HEK293 (cell line): Measurements from ENCODE around the gene ABI3BP.

ENCODE experiments used
- CTCF ChIA-PET: fragments of 350-600 bp; formaldehyde crosslinking; extraction: SDS; loops from one replicate; lab custom pipeline; 2021; ENCODE audit warnings: antibody characterized with exemption; lab: Yijun Ruan, JAX
- POLR2A ChIA-PET: fragments of 300-600 bp; formaldehyde crosslinking; extraction: SDS; loops from one replicate; lab custom pipeline; 2020; ENCODE audit warnings: antibody characterized with exemption, inconsistent platforms; lab: Yijun Ruan, JAX
- H3K27ac ChIP-seq: fragments of 200-500 bp; sonication (Bioruptor generic); 2 replicates; pipeline ENCODE4 v1.5.1; 2014; ENCODE audit warnings: low read depth, low read length, control low read depth, inconsistent platforms; ENCODE audit errors: extremely low read depth
- H3K36me3 ChIP-seq, 2 experiments: fragments of 200-500 bp in 1 of 2; sonication (Bioruptor generic) in 1 of 2; 1 replicate in 1 of 2; 2 replicates in 1 of 2; pipeline ENCODE4 v1.5.1; 2014 to 2017; ENCODE audit warnings: inconsistent platforms in 2 of 2, low read length in 2 of 2; ENCODE audit not compliant: control insufficient read depth in 2 of 2, insufficient read depth in 1 of 2
- H3K4me1 ChIP-seq: fragments of 200-500 bp; sonication (Bioruptor generic); 2 replicates; pipeline ENCODE4 v1.5.1; 2014; ENCODE audit warnings: mild to moderate bottlenecking, low read length, inconsistent platforms; ENCODE audit not compliant: control insufficient read depth, insufficient read depth
- H3K4me3 ChIP-seq: 2 replicates; pipeline ENCODE4 v1.5.1; 2011; ENCODE audit warnings: low read depth, mild to moderate bottlenecking, control low read depth, low read length, moderate library complexity
- H3K9me3 ChIP-seq: fragments of 200-500 bp; sonication (Bioruptor generic); 2 replicates; pipeline ENCODE4 v1.5.1; 2014; ENCODE audit warnings: low read depth, low read length, inconsistent platforms; ENCODE audit not compliant: control insufficient read depth, insufficient read depth
- BCL11B ChIP-seq: fragments of 450-650 bp; formaldehyde crosslinking; IDR thresholded peaks from 2 replicates; pipeline ENCODE4 v1.5.1; 2016; ENCODE audit warnings: low read depth, missing biosample characterization, missing genetic modification characterization
- EGR2 ChIP-seq: fragments of 450-650 bp; formaldehyde crosslinking; IDR thresholded peaks from 2 replicates; pipeline ENCODE4 v1.5.1; 2016; ENCODE audit warnings: low read depth, missing biosample characterization, missing genetic modification characterization
- GLIS1 ChIP-seq: fragments of 450-650 bp; formaldehyde crosslinking; IDR thresholded peaks from 2 replicates; pipeline ENCODE4 v1.5.1; 2016; ENCODE audit warnings: missing biosample characterization, missing genetic modification characterization
- HIC1 ChIP-seq: fragments of 450-650 bp; formaldehyde crosslinking; IDR thresholded peaks from 2 replicates; pipeline ENCODE4 v1.5.1; 2016; ENCODE audit warnings: missing biosample characterization, missing genetic modification characterization
- HOXC10 ChIP-seq: sonication (generic); formaldehyde crosslinking; IDR thresholded peaks from 2 replicates; pipeline ENCODE4 v1.8.1; 2023; ENCODE audit warnings: mild to moderate bottlenecking, missing genetic modification reagents
- MEIS1 ChIP-seq: sonication (generic); formaldehyde crosslinking; IDR thresholded peaks from 2 replicates; pipeline ENCODE4 v1.8.1; 2022; ENCODE audit warnings: missing genetic modification reagents, mild to moderate bottlenecking, borderline replicate concordance
- ZBTB6 ChIP-seq: fragments of 450-650 bp; formaldehyde crosslinking; IDR thresholded peaks from 2 replicates; pipeline ENCODE4 v1.5.1; 2017; ENCODE audit warnings: missing biosample characterization, missing genetic modification characterization
- ZNF121 ChIP-seq: fragments of 450-650 bp; formaldehyde crosslinking; IDR thresholded peaks from 2 replicates; pipeline ENCODE4 v1.5.1; 2016; ENCODE audit warnings: missing biosample characterization, missing genetic modification characterization
- ZNF140 ChIP-seq: fragments of 450-650 bp; formaldehyde crosslinking; IDR thresholded peaks from 2 replicates; pipeline ENCODE4 v1.5.1; 2016; ENCODE audit warnings: missing biosample characterization, missing genetic modification characterization
- ZNF169 ChIP-seq: fragments of 450-650 bp; formaldehyde crosslinking; IDR thresholded peaks from 2 replicates; pipeline ENCODE4 v1.5.1; 2016; ENCODE audit warnings: missing biosample characterization, missing genetic modification characterization
- ZNF174 ChIP-seq: fragments of 450-650 bp; formaldehyde crosslinking; IDR thresholded peaks from 2 replicates; pipeline ENCODE4 v1.5.0; 2017; ENCODE audit warnings: missing biosample characterization, mild to moderate bottlenecking, missing genetic modification characterization
- ZNF214 ChIP-seq: fragments of 450-650 bp; formaldehyde crosslinking; IDR thresholded peaks from 2 replicates; pipeline ENCODE4 v1.5.1; 2017; ENCODE audit warnings: missing biosample characterization, mild to moderate bottlenecking, missing genetic modification characterization, borderline replicate concordance
- ZNF239 ChIP-seq: fragments of 450-650 bp; formaldehyde crosslinking; IDR thresholded peaks from 2 replicates; pipeline ENCODE4 v1.5.1; 2016; ENCODE audit warnings: missing biosample characterization, missing genetic modification characterization
- ZNF362 ChIP-seq: fragments of 450-650 bp; formaldehyde crosslinking; IDR thresholded peaks from 2 replicates; pipeline ENCODE4 v1.5.1; 2016; ENCODE audit warnings: missing biosample characterization, missing genetic modification characterization
- ZNF561 ChIP-seq: fragments of 450-650 bp; IDR thresholded peaks from 2 replicates; pipeline ENCODE4 v1.5.1; 2018; ENCODE audit warnings: missing biosample characterization, missing genetic modification characterization, borderline replicate concordance
- ZNF624 ChIP-seq: fragments of 450-650 bp; formaldehyde crosslinking; IDR thresholded peaks from 2 replicates; pipeline ENCODE4 v1.5.1; 2017; ENCODE audit warnings: missing biosample characterization, missing genetic modification characterization
- ZNF660 ChIP-seq: fragments of 450-650 bp; IDR thresholded peaks from 2 replicates; pipeline ENCODE4 v1.5.1; 2018; ENCODE audit warnings: missing biosample characterization, mild to moderate bottlenecking, missing genetic modification characterization
- ZNF76 ChIP-seq: fragments of 450-650 bp; formaldehyde crosslinking; IDR thresholded peaks from 2 replicates; pipeline ENCODE4; 2016; ENCODE audit warnings: low read depth, missing biosample characterization, missing genetic modification characterization, borderline replicate concordance

Gene ABI3BP

GRCh38 chr3:100717637-100718487 is 275.4 kb downstream of the ABI3BP start:
- no peaks in the 10 kb centered on the region for H3K4me1 ChIP-seq
- H3K36me3 ChIP-seq, result peaks cover 25 to 73% of the 10 kb centered on the region in 2 experiments
- CTCF ChIA-PET, result interaction anchor here (1.1 kb wide), 1 partner anchor 255 kb away, joined by 3 read pairs; no protein-coding TSS in a partner anchor
- TF ChIP-seq ZNF214 (tag by site-specific recombination) (no peak), ZNF121 (0 out of 2 replicates have a peak, but pooled peaks have one; percentile 34), ZNF169 (tag by site-specific recombination) (no peak), ZNF624 (tag by site-specific recombination) (no peak)
- no peak overlapping the region for H3K4me3 ChIP-seq
- no peaks in the 10 kb centered on the region for H3K9me3 ChIP-seq
- no peak overlapping the region for H3K27ac ChIP-seq
- POLR2A ChIA-PET, result interaction anchor here (0.6 to 1.0 kb wide), 2 partner anchors 8 to 18 kb away, joined by 4 read pairs; no protein-coding TSS in a partner anchor

- CTCF ChIA-PET, result interaction anchor here (1.1 kb wide), 1 partner anchor 254 kb away, joined by 3 read pairs; no protein-coding TSS in a partner anchor
These were observed 276.2 kb downstream of the ABI3BP start for GRCh38 chr3:100717063-100717462.

GRCh38 chr3:100715176-100715575 is 278.0 kb downstream of the ABI3BP start:
- POLR2A ChIA-PET, result no interaction called here
- H3K36me3 ChIP-seq, result peaks cover 21 to 61% of the 10 kb centered on the region in 2 experiments; a peak in 2 of 3 replicates
- no peaks in the 10 kb centered on the region; the same call in 1 of the 2 replicates for H3K4me1 ChIP-seq

More at GRCh38 chr3:100717063-100717462, 276.2 kb downstream of the ABI3BP start:
- Histone ChIP-seq H3K4me1 (no peaks in the 10 kb centered on the region), H3K36me3 (peaks cover 19 to 65% of the 10 kb centered on the region in 2 experiments), H3K4me3 (no peak overlapping the region), H3K27ac (no peak overlapping the region), H3K9me3 (no peaks in the 10 kb centered on the region)
- POLR2A ChIA-PET, result no interaction called here
- TF ChIP-seq GLIS1 (tag by site-specific recombination), result no peak
- no peak for TF ChIP-seq HIC1
- TF ChIP-seq HOXC10 (CRISPR knock-in tag), result no peak
- TF ChIP-seq ZNF561 (tag by site-specific recombination), result no peak
- TF ChIP-seq EGR2 (tag by site-specific recombination), result no peak
- no peak for TF ChIP-seq ZNF660
- no peak for TF ChIP-seq ZBTB6 (tag by site-specific recombination)
- no peak for TF ChIP-seq ZNF362 (tag by site-specific recombination)
- no peak for TF ChIP-seq BCL11B (tag by site-specific recombination)
- TF ChIP-seq ZNF140 (tag by site-specific recombination), result no peak

More at GRCh38 chr3:100715176-100715575, 278.0 kb downstream of the ABI3BP start:
- CTCF ChIA-PET, result interaction anchor here (0.7 kb wide), 1 partner anchor 46 kb away, joined by 4 read pairs; no protein-coding TSS in a partner anchor
- no peaks in the 10 kb centered on the region for H3K9me3 ChIP-seq
- H3K4me3 ChIP-seq, result no peak overlapping the region
- no peak for TF ChIP-seq ZNF174 (tag by site-specific recombination)
- no peak for TF ChIP-seq ZNF76 (tag by site-specific recombination)
- TF ChIP-seq ZNF239 (tag by site-specific recombination), result no peak
- no peak for TF ChIP-seq MEIS1
- TF ChIP-seq ZNF561 (tag by site-specific recombination), result no peak
- H3K27ac ChIP-seq, result no peak overlapping the region
